ENCODE measurements around the gene LGALS8. TPM values are rescaled to one million over a fixed set of nuclear protein-coding genes. Genes with fewer than 3 reads are reported as not detected.

Gene LGALS8
- total and polyA plus RNA-seq, 2 of the 4 experiments (the other 2 are of a cell fraction) = 41.3 to 57.7 TPM

DNA sequence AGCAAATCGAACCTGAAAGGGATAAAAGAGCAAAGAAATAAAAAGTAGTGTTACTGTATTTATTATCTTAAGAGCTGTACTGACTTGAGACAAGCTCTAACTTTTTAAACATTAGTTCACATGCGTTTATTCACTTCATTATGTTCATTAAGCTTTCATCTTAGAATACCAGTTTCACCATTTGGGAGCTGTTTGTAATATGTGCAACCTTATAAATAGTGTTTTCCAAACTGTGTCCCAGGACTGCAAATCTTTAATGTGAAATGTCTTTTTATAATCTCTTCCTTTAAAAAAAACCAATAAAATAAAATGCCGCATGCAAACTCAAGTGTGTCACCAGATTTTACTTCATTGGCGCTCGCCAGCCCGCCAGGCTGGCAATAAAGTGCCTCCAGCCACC lies 28.3 kb downstream of the LGALS8 start:
- WGBS, 2 experiments (ENCODE audit: extremely low coverage in 2 of 2, insufficient read length in 1 of 2) = no CpG with 5 or more reads among the region's 6 CpGs
- Histone ChIP-seq H2AFZ (replicated peaks; ENCODE audit: low read length, poor library complexity) (no peak overlapping the region), H3K4me3 (ENCODE audit: insufficient read depth, low read depth, low read length) (no peak overlapping the region), H3K4me2 (ENCODE audit: low read depth, low read length) (no peak overlapping the region), H3K9me3 (ENCODE audit: control insufficient read depth, insufficient read depth, low read length) (no peaks in the 10 kb centered on the region), H3K4me1 (ENCODE audit: control insufficient read depth, insufficient read depth, low read length) (peaks cover 2% of the 10 kb centered on the region), H3K18ac (ENCODE audit: low read depth, low read length) (no peak overlapping the region), H3K56ac (ENCODE audit: extremely low read depth, insufficient read depth, low read length) (no peak overlapping the region), H3K27me3 (ENCODE audit: control insufficient read depth, insufficient read depth, low read length) (no peaks in the 10 kb centered on the region), H2AK5ac (ENCODE audit: low read depth, low read length) (no peak overlapping the region), H4K20me1 (ENCODE audit: insufficient read depth, low read length) (no peaks in the 10 kb centered on the region), H3K4ac (ENCODE audit: low read depth, low read length) (no peak overlapping the region), H3K14ac (replicated peaks; ENCODE audit: low read depth, low read length) (no peak overlapping the region), H3K9ac (ENCODE audit: low read depth, low read length) (no peak overlapping the region), H2BK20ac (ENCODE audit: low read depth, low read length) (no peak overlapping the region), H4K8ac (ENCODE audit: low read depth in 2 of 2, low read length in 2 of 2) (no peak overlapping the region), H3K79me1 (ENCODE audit: low read depth in 1 of 2, low read length in 2 of 2) (peaks cover 0 to 3% of the 10 kb centered on the region in 2 experiments; a peak in 1 of 4 replicates), H3K9me1 (ENCODE audit: insufficient read depth, low read length) (no peaks in the 10 kb centered on the region), H4K5ac (ENCODE audit: low read depth, low read length) (no peak overlapping the region), H2BK120ac (ENCODE audit: low read depth, low read length) (no peak overlapping the region), H3K23ac (ENCODE audit: low read depth, low read length) (no peak overlapping the region), H3K27ac (ENCODE audit: insufficient read depth, low read length) (no peak overlapping the region), H2BK15ac (ENCODE audit: low read depth, low read length) (no peak overlapping the region), H2AK9ac (replicated peaks; ENCODE audit: low read depth, low read length, poor library complexity) (no peak overlapping the region), H4K91ac (ENCODE audit: insufficient read depth, low read depth, low read length) (no peak overlapping the region), H3K36me3 (ENCODE audit: control insufficient read depth, insufficient read depth, low read length) (peaks cover 48% of the 10 kb centered on the region), H2BK5ac (ENCODE audit: low read depth, low read length, poor library complexity, severe bottlenecking) (no peak overlapping the region)
- no peak for TF ChIP-seq MXI1 (IDR thresholded peaks at IDR 0.05; ENCODE audit: borderline replicate concordance, low read depth, low read length)
- TF ChIP-seq NFE2L2 (IDR thresholded peaks at IDR 0.05; ENCODE audit: low read depth, low read length) = no peak
- no peak for TF ChIP-seq CHD1 (IDR thresholded peaks at IDR 0.05; ENCODE audit: low read depth, low read length)
- TF ChIP-seq SMC3 (IDR thresholded peaks at IDR 0.05; ENCODE audit: low read depth, low read length) = no peak
- TF ChIP-seq, protein P1, sequence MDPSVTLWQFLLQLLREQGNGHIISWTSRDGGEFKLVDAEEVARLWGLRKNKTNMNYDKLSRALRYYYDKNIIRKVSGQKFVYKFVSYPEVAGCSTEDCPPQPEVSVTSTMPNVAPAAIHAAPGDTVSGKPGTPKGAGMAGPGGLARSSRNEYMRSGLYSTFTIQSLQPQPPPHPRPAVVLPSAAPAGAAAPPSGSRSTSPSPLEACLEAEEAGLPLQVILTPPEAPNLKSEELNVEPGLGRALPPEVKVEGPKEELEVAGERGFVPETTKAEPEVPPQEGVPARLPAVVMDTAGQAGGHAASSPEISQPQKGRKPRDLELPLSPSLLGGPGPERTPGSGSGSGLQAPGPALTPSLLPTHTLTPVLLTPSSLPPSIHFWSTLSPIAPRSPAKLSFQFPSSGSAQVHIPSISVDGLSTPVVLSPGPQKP (IDR thresholded peaks at IDR 0.05; ENCODE audit: borderline replicate concordance, low read depth, low read length) = no peak
- TF ChIP-seq CEBPB (IDR thresholded peaks at IDR 0.05; ENCODE audit: low read depth, low read length) = no peak
- TF ChIP-seq FOS (IDR thresholded peaks at IDR 0.05; ENCODE audit: low read depth, low read length) = no peak
- no peak for TF ChIP-seq MAFK (IDR thresholded peaks at IDR 0.05; ENCODE audit: low read depth, low read length)
- TF ChIP-seq RCOR1 (IDR thresholded peaks at IDR 0.05; ENCODE audit: insufficient replicate concordance, low read length) = no peak
- no peak for TF ChIP-seq MAZ (IDR thresholded peaks at IDR 0.05; ENCODE audit: borderline replicate concordance, low read depth, low read length)
- no peak for TF ChIP-seq BHLHE40 (IDR thresholded peaks at IDR 0.05; ENCODE audit: low read depth, low read length)
- TF ChIP-seq RAD21 (IDR thresholded peaks at IDR 0.05; ENCODE audit: low read length) = no peak
- ChIA-PET CTCF (no interaction called here), POLR2A (ENCODE audit: unreplicated experiment) (no interaction called here)
- DNase-seq = no peak
- intact Hi-C loops (cut with micrococcal nuclease) = loop anchor here (5.0 kb wide), 1 partner anchor 35 kb away; no protein-coding TSS in a partner anchor
- no peak for ATAC-seq (ENCODE audit: low read depth)
- in situ Hi-C loops (cut with MboI; ENCODE audit: low sequenced_read_pairs) = no loop called here
- no TSS peak for BruUV-seq (replicated peaks)
- dilution Hi-C loops (cut with HindIII; ENCODE audit: low sequenced_read_pairs, unreplicated experiment) = no loop called here

All from IMR-90 (cell line).